SJSA1 (cell line): ENCODE measurements around the gene LRRC15. TPM values are rescaled to one million over a fixed set of nuclear protein-coding genes. Genes with fewer than 3 reads are reported as not detected.

Experiments
- DNase-seq, 2 experiments: peaks; one replicate each; pipeline ENCODE4 v3.0.0-alpha.2; 2015 to 2020; ENCODE audit warnings: low spot score in 2 of 2, low read depth in 1 of 2
- H3K27ac ChIP-seq: fragments of 250-450 bp; sonication (Bioruptor Pico); 2 replicates; pipeline ENCODE4 v1.5.1; 2020; ENCODE audit warnings: mild to moderate bottlenecking, moderate library complexity
- H3K27me3 ChIP-seq: fragments of 250-450 bp; sonication (Bioruptor Pico); replicated peaks from 2 replicates; pipeline ENCODE4 v1.5.1; 2020; ENCODE audit warnings: mild to moderate bottlenecking, moderate library complexity
- H3K36me3 ChIP-seq: fragments of 250-450 bp; sonication (Bioruptor Pico); 2 replicates; pipeline ENCODE4 v1.5.1; 2020; ENCODE audit warnings: mild to moderate bottlenecking
- H3K4me1 ChIP-seq: fragments of 250-450 bp; sonication (Bioruptor Pico); replicated peaks from 2 replicates; pipeline ENCODE4 v1.6.1; 2021; ENCODE audit warnings: mild to moderate bottlenecking
- H3K4me3 ChIP-seq: fragments of 250-450 bp; sonication (Bioruptor Pico); 2 replicates; pipeline ENCODE4 v1.5.1; 2020; ENCODE audit warnings: mild to moderate bottlenecking
- H3K9me3 ChIP-seq: fragments of 250-450 bp; sonication (Bioruptor Pico); replicated peaks from 2 replicates; pipeline ENCODE4 v1.5.1; 2020; ENCODE audit warnings: mild to moderate bottlenecking
- total RNA-seq: library from RNA; depleted of rRNA; stranded (reverse); fragments of >200 nt; shearing (Covaris generic); gene quantifications from 2 replicates; pipeline ENCODE4 v1.2.3, GENCODE V29; 2014

Gene LRRC15
- total RNA-seq, 1 experiment from 2014 or later, result 4.9 TPM

DNA sequence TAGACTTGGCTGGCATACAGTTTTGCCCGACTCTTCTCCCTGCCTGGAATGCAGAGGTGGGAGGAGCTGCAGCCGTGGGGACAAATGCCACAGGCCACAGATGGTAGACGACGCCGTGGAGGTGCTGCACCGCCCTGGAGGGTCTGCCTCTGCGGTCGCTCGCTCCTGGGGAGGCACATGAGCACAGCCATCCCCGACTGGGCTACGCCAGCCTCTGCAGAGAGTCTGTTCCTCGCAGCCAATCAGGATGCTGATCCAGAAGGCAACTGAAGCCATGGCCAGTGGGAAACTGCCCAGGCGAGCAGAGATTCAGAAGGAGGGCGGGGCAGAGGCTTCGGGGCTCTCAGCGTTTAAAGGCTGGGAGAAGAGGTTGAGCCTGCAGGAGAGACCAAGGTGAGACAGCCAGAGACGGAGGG lies 11.9 kb upstream of the LRRC15 start:
- Histone ChIP-seq H3K4me3 (no peak overlapping the region), H3K27me3 (no peaks in the 10 kb centered on the region), H3K9me3 (no peaks in the 10 kb centered on the region), H3K36me3 (no peaks in the 10 kb centered on the region), H3K4me1 (no peaks in the 10 kb centered on the region), H3K27ac (no peak overlapping the region)
- DNase-seq, result no peak

GRCh38 chr3:194380326-194380725 lies 10.8 kb upstream of the LRRC15 start:
- H3K4me3 ChIP-seq, result no peak overlapping the region
- H3K36me3 ChIP-seq, result no peaks in the 10 kb centered on the region
- H3K27me3 ChIP-seq, result no peaks in the 10 kb centered on the region
- H3K27ac ChIP-seq, result no peak overlapping the region
- H3K9me3 ChIP-seq, result no peaks in the 10 kb centered on the region
- no peak for DNase-seq
- H3K4me1 ChIP-seq, result no peaks in the 10 kb centered on the region

DNA sequence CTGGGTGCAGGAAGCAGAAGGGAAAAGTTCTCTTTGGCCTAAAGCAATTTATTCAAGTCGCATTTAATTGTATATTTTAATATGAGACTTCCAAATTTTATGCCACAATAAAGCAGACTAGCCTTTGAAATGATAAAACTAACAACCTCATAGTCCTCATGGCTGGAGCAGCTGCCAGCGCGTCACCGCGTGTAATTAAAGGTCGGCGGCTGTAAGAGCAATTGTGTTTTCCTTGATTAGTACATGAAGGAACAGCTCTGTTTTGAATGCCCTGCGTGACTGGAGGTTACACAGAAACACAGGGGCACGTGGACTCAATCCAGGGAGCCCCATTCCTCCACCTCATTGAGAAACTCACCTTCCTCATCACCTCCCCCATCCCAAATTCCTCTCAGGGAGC lies 10.1 kb upstream of the LRRC15 start:
- H3K27me3 ChIP-seq, result no peaks in the 10 kb centered on the region
- H3K27ac ChIP-seq, result no peak overlapping the region
- DNase-seq, result no peak

DNA sequence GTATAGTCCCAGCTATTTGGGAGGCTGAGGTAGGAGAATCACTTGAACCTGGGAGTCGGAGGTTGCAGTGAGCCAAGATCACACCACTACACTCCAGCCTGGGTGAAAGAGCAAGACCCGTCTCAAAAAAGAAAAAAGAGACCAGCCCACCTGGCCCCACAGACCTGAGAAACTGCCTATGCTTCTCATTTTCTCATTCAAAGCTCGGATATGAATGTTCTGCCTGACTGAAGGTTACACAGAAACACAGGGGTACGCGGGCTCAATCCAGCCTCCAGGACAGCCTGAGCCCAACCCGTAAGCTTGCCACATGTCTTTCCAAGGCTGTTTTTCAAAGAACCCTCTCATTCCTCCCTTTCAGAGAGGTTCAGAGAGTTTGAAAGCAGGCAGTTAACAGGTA lies 9.7 kb upstream of the LRRC15 start:
- Histone ChIP-seq H3K27me3 (no peaks in the 10 kb centered on the region), H3K27ac (no peak overlapping the region), H3K4me3 (no peak overlapping the region), H3K9me3 (no peaks in the 10 kb centered on the region), H3K4me1 (no peaks in the 10 kb centered on the region), H3K36me3 (no peaks in the 10 kb centered on the region)
- no peak for DNase-seq

More for the DNA sequence above, 10.1 kb upstream of the LRRC15 start:
- H3K4me1 ChIP-seq, result no peaks in the 10 kb centered on the region
- no peaks in the 10 kb centered on the region for H3K36me3 ChIP-seq
- no peak overlapping the region for H3K4me3 ChIP-seq
- H3K9me3 ChIP-seq, result no peaks in the 10 kb centered on the region

GRCh38 chr3:194377708-194378107 lies 8.2 kb upstream of the LRRC15 start:
- no peaks in the 10 kb centered on the region for H3K4me1 ChIP-seq
- H3K27ac ChIP-seq, result no peak overlapping the region
- H3K36me3 ChIP-seq, result no peaks in the 10 kb centered on the region
- H3K9me3 ChIP-seq, result no peaks in the 10 kb centered on the region
- H3K27me3 ChIP-seq, result no peaks in the 10 kb centered on the region
- no peak for DNase-seq
- H3K4me3 ChIP-seq, result no peak overlapping the region

DNA sequence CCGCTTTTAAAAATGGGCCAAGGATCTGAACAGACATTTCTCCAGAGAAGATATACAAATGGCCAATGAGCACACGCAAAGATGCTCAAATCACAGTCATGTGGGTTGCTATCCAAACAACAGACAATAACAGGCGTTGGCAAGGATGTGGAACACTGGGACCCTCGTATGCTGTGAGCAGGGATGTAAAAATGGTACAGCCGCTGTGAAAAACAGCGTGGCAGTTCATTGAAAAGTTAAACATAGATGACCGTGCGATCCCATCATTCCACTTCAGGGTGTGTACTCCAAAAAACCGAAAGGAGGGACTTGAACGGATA lies 6.7 kb upstream of the LRRC15 start:
- H3K9me3 ChIP-seq, result no peaks in the 10 kb centered on the region
- no peaks in the 10 kb centered on the region; the same call in 1 of the 2 replicates for H3K4me1 ChIP-seq
- no peak for DNase-seq
- no peak overlapping the region for H3K4me3 ChIP-seq
- no peaks in the 10 kb centered on the region for H3K27me3 ChIP-seq
- H3K27ac ChIP-seq, result no peak overlapping the region
- no peaks in the 10 kb centered on the region for H3K36me3 ChIP-seq

- no peak for DNase-seq
Observed at GRCh38 chr3:194375473-194376240, 6.1 kb upstream of the LRRC15 start.

GRCh38 chr3:194374935-194375334 lies 5.4 kb upstream of the LRRC15 start:
- no peaks in the 10 kb centered on the region for H3K27me3 ChIP-seq
- DNase-seq, result no peak
- no peaks in the 10 kb centered on the region for H3K36me3 ChIP-seq
- H3K27ac ChIP-seq, result no peak overlapping the region
- peaks cover 13% of the 10 kb centered on the region for H3K4me1 ChIP-seq
- H3K9me3 ChIP-seq, result no peaks in the 10 kb centered on the region
- H3K4me3 ChIP-seq, result no peak overlapping the region

More at GRCh38 chr3:194375473-194376240, 6.1 kb upstream of the LRRC15 start:
- no peak overlapping the region for H3K4me3 ChIP-seq
- H3K4me1 ChIP-seq, result peaks cover 5% of the 10 kb centered on the region
- no peaks in the 10 kb centered on the region for H3K27me3 ChIP-seq
- H3K9me3 ChIP-seq, result no peaks in the 10 kb centered on the region
- no peaks in the 10 kb centered on the region for H3K36me3 ChIP-seq
- no peak overlapping the region for H3K27ac ChIP-seq

DNA sequence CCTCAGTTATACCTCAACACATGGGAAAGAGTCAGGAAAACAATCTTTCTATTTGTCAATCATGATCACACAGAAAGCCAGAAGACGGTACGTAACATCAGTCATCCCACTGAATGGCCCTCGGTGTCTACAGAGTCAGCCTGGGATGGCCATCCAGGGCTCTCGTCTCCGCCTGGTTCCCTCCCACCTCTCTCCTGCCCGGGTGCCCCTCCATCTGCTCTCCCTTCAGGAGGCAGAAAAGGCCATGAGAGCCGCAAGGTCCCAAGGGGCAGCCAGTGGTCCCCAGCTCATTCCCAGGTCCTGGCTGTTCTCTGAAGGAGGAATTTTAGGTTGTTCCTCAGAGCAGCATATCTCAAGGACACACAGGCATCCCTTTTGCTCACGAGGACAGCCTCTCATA lies 4.4 kb upstream of the LRRC15 start:
- Histone ChIP-seq H3K27ac (no peak overlapping the region), H3K9me3 (no peaks in the 10 kb centered on the region), H3K27me3 (no peaks in the 10 kb centered on the region), H3K36me3 (no peaks in the 10 kb centered on the region), H3K4me1 (peaks cover 23% of the 10 kb centered on the region), H3K4me3 (no peak overlapping the region)
- no peak for DNase-seq

- Histone ChIP-seq H3K36me3 (no peaks in the 10 kb centered on the region), H3K4me3 (no peak overlapping the region), H3K27me3 (no peaks in the 10 kb centered on the region), H3K4me1 (peaks cover 32% of the 10 kb centered on the region), H3K27ac (no peak overlapping the region), H3K9me3 (no peaks in the 10 kb centered on the region)
- no peak for DNase-seq
Observed at GRCh38 chr3:194373028-194373427, 3.5 kb upstream of the LRRC15 start.

DNA sequence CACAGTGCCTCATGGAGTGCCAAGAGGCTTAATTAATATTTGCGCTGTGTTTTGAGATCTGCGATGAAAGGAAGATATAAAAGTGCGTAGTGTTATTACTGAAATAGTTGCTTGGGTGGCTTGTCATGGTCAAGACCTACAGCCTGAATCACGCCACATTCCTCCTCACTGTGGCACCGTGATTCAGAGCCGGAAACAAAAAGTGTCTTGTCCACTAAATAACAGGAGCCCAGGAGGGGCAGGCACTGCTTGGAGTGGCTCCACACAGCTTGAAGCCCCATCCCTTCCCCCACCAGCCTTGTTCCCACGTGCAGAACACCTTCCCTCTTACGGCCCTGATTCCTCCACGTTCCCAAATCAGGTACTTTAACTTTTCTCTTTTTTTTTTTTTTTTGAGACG lies 1.2 kb upstream of the LRRC15 start:
- Histone ChIP-seq H3K4me1 (peaks cover 32% of the 10 kb centered on the region), H3K27ac (peak overlapping the region; percentile 30; the same call in 1 of the 2 replicates), H3K9me3 (no peaks in the 10 kb centered on the region), H3K4me3 (no peak overlapping the region), H3K27me3 (no peaks in the 10 kb centered on the region), H3K36me3 (no peaks in the 10 kb centered on the region)
- DNase-seq, result peak in 1 of 2 experiments; percentile 31

DNA sequence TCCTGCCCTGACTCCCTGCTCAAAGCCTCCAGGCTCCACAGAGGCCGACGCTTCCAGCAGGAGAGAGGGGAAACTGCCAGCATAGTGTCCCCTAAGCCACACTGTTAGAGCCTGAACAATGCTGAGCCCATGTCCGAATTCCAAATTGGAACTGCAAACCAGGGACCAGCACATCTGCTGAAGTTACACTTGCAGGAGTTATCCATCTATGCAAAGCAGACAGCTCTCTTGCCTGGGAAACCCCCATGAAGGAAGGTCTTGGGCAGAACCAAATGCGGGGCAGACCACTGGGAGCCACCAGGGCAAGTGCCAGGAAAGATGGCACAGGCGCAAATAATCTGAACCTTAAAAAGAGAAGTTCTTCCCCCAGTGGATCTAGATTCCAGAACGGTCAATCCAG lies 625 bp downstream of the LRRC15 start:
- Histone ChIP-seq H3K36me3 (no peaks in the 10 kb centered on the region), H3K9me3 (no peaks in the 10 kb centered on the region), H3K4me1 (peaks cover 49% of the 10 kb centered on the region), H3K27me3 (no peaks in the 10 kb centered on the region), H3K4me3 (no peak overlapping the region), H3K27ac (no peak overlapping the region)
- DNase-seq, result no peak

DNA sequence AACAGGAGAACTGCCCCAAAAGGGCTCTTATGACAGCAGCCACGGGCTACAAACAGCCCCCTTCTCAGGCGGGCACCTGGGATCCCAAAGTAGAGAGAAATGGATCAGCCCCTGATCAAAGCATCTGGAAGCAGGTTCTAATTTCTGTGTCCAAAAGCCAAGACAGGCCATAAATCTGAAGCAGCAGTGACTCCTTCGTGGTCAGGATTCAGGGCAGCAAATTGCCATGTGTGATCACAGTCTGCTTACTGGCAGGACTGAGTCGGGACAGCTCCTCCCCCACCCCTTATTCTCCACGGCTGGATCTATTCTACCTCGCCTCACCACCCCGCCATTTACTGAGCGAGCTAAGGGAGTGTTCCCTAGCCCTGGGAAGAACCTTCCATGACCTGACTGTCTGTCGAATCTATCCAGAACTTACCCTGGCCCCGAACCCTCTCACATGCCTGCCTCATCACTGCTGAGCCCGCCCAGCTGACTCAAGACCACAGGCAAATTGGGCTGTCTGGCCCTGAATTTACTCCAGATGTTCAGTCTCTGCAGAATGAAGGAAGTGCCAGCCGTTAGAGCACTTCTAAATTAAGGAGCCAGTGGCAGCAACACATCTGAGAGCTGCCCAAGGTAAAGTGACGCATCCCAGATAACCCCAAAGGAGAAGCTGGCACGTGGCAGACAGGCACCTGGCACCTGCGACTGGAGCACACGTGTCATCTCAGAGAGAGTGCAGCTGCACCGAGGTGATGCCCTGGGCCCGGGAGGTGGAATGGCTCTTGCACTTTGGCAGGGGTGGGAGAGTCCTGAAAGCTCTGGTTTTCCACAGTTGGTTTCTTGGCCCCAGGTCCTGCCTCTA lies 1.3 kb downstream of the LRRC15 start:
- Histone ChIP-seq H3K36me3 (no peaks in the 10 kb centered on the region), H3K27ac (no peak overlapping the region), H3K4me3 (no peak overlapping the region)

GRCh38 chr3:194365978-194366490 lies 3.5 kb downstream of the LRRC15 start:
- no peak overlapping the region for H3K27ac ChIP-seq
- no peaks in the 10 kb centered on the region for H3K9me3 ChIP-seq
- DNase-seq, result no peak
- H3K4me3 ChIP-seq, result no peak overlapping the region
- peaks cover 47% of the 10 kb centered on the region for H3K4me1 ChIP-seq
- H3K36me3 ChIP-seq, result no peaks in the 10 kb centered on the region
- H3K27me3 ChIP-seq, result no peaks in the 10 kb centered on the region

More for the DNA sequence above, 1.3 kb downstream of the LRRC15 start:
- Histone ChIP-seq H3K9me3 (no peaks in the 10 kb centered on the region), H3K27me3 (no peaks in the 10 kb centered on the region), H3K4me1 (peaks cover 49% of the 10 kb centered on the region)
- no peak for DNase-seq
